Mesendoderm (in vitro differentiated cells): ENCODE data around the gene NCAPH2.

Experiments
- DNase-seq: peaks from one replicate; pipeline ENCODE4 v3.0.0; 2013
- H2AK5ac ChIP-seq: 2 replicates; pipeline ENCODE4 v1.6.1; 2013; ENCODE audit warnings: low read length, inconsistent platforms
- H2BK120ac ChIP-seq: 2 replicates; pipeline ENCODE4 v1.6.1; 2013; ENCODE audit warnings: low read depth, mild to moderate bottlenecking, low read length, moderate library complexity, mixed read lengths
- H2BK15ac ChIP-seq: replicated peaks from 2 replicates; pipeline ENCODE4 v1.6.1; 2013; ENCODE audit warnings: low read depth, mild to moderate bottlenecking, moderate library complexity
- H2BK5ac ChIP-seq: 2 replicates; pipeline ENCODE4 v1.6.1; 2013; ENCODE audit warnings: low read length, inconsistent platforms
- H3K18ac ChIP-seq: 2 replicates; pipeline ENCODE4 v1.6.1; 2013; ENCODE audit warnings: mild to moderate bottlenecking, low read length, mixed read lengths
- H3K23ac ChIP-seq: one replicate; pipeline ENCODE4 v1.6.1; 2013; ENCODE audit warnings: low read length
- H3K27ac ChIP-seq: 2 replicates; pipeline ENCODE4 v1.5.1; 2013; ENCODE audit warnings: low read depth, mild to moderate bottlenecking, inconsistent platforms, low read length, moderate library complexity
- H3K27me3 ChIP-seq: 2 replicates; pipeline ENCODE4 v1.6.1; 2013; ENCODE audit warnings: low read length, control low read depth, mild to moderate bottlenecking, inconsistent platforms; ENCODE audit not compliant: insufficient read depth, poor library complexity
- H3K36me3 ChIP-seq: 2 replicates; pipeline ENCODE4 v1.6.1; 2013; ENCODE audit warnings: low read length, inconsistent platforms; ENCODE audit not compliant: control insufficient read depth, insufficient read depth
- H3K4ac ChIP-seq: one replicate; pipeline ENCODE4 v1.6.1; 2013; ENCODE audit warnings: low read depth, mild to moderate bottlenecking, low read length, moderate library complexity
- H3K4me1 ChIP-seq: 2 replicates; pipeline ENCODE4 v1.6.1; 2013; ENCODE audit warnings: low read depth, low read length, inconsistent platforms; ENCODE audit not compliant: control insufficient read depth
- H3K4me2 ChIP-seq: 2 replicates; pipeline ENCODE4 v1.6.1; 2013; ENCODE audit warnings: low read length
- H3K4me3 ChIP-seq: 2 replicates; pipeline ENCODE4 v1.5.1; 2013; ENCODE audit warnings: mild to moderate bottlenecking, low read length
- H3K56ac ChIP-seq: one replicate; pipeline ENCODE4 v1.6.1; 2013; ENCODE audit warnings: low read length
- H3K79me1 ChIP-seq: 2 replicates; pipeline ENCODE4 v1.6.1; 2013; ENCODE audit warnings: low read length, inconsistent platforms
- H3K79me2 ChIP-seq: 2 replicates; pipeline ENCODE4 v1.6.1; 2013; ENCODE audit warnings: mild to moderate bottlenecking, low read length; ENCODE audit not compliant: control insufficient read depth, insufficient read depth
- H3K9ac ChIP-seq: 2 replicates; pipeline ENCODE4 v1.6.1; 2013; ENCODE audit warnings: low read length, inconsistent platforms
- H4K5ac ChIP-seq: one replicate; pipeline ENCODE4 v1.6.1; 2013; ENCODE audit warnings: low read length
- H4K8ac ChIP-seq: one replicate; pipeline ENCODE4 v1.6.1; 2013; ENCODE audit warnings: low read depth, mild to moderate bottlenecking, control low read depth, low read length, moderate library complexity
- WGBS: extraction: QIAGEN DNeasy Blood & Tissue Kit; methylation state at CpG from one replicate; pipeline ENCODE4 v1.1.7; 2013; ENCODE audit warnings: low lambda C conversion rate, missing lambda C conversion rate; ENCODE audit not compliant: insufficient coverage; ENCODE audit errors: extremely low coverage; 5-methylcytosine and 5-hydroxymethylcytosine counted together

The NCAPH2 gene

GRCh38 chr22:50486561-50487289 lies 21.3 kb upstream of the NCAPH2 start, which contains the start of gene MIOX:
Gene MIOX (plus strand): TSS chr22:50486859. CDS start chr22:50486898, 39 bp downstream.
- H3K23ac ChIP-seq = no peak within 1 kb of the TSS
- H3K4ac ChIP-seq = no peak within 1 kb of the TSS
- no peak within 1 kb of the TSS for H3K18ac ChIP-seq
- H3K56ac ChIP-seq = no peak within 1 kb of the TSS
- WGBS = no CpG with 5 or more reads among the region's 23 CpGs
- no peak within 1 kb of the TSS for H3K4me2 ChIP-seq
- H3K79me2 ChIP-seq = no peaks in the 10 kb centered on the region
- H4K8ac ChIP-seq = no peak within 1 kb of the TSS
- no peaks in the 10 kb centered on the region for H3K4me1 ChIP-seq
- no peaks in the 10 kb centered on the region for H3K27me3 ChIP-seq
- no peak within 1 kb of the TSS for H2BK15ac ChIP-seq
- H3K9ac ChIP-seq = no peak within 1 kb of the TSS
- no peak within 1 kb of the TSS for H2AK5ac ChIP-seq
- H3K4me3 ChIP-seq = no peak within 1 kb of the TSS
- H3K79me1 ChIP-seq = no peaks in the 10 kb centered on the region
- DNase-seq = no peak
- no peaks in the 10 kb centered on the region for H3K36me3 ChIP-seq
- no peak within 1 kb of the TSS for H4K5ac ChIP-seq
- no peak within 1 kb of the TSS for H2BK5ac ChIP-seq
- no peak within 1 kb of the TSS for H3K27ac ChIP-seq
- H2BK120ac ChIP-seq = no peak within 1 kb of the TSS

- H3K79me1 ChIP-seq = no peaks in the 10 kb centered on the region
- H3K27ac ChIP-seq = no peak overlapping the region
- H3K4ac ChIP-seq = no peak overlapping the region
- H3K27me3 ChIP-seq = no peaks in the 10 kb centered on the region
- no peaks in the 10 kb centered on the region for H3K4me1 ChIP-seq
- H3K79me2 ChIP-seq = no peaks in the 10 kb centered on the region
- H4K8ac ChIP-seq = no peak overlapping the region
- no peak for DNase-seq
- H3K23ac ChIP-seq = no peak overlapping the region
- H3K4me3 ChIP-seq = no peak overlapping the region
- no peak overlapping the region for H3K4me2 ChIP-seq
- H3K9ac ChIP-seq = no peak overlapping the region
- H2BK5ac ChIP-seq = no peak overlapping the region
- no peak overlapping the region for H2AK5ac ChIP-seq
- H4K5ac ChIP-seq = no peak overlapping the region
- no peaks in the 10 kb centered on the region for H3K36me3 ChIP-seq
- no peak overlapping the region for H2BK120ac ChIP-seq
- no CpG with 5 or more reads among the region's 23 CpGs for WGBS
- no peak overlapping the region for H2BK15ac ChIP-seq
- no peak overlapping the region for H3K18ac ChIP-seq
- no peak overlapping the region for H3K56ac ChIP-seq
Measured at GRCh38 chr22:50487290-50488005, 20.6 kb upstream of the NCAPH2 start.

GRCh38 chr22:50488006-50488677 lies 19.9 kb upstream of the NCAPH2 start:
- H3K27ac ChIP-seq = no peak overlapping the region
- DNase-seq = no peak
- no peak overlapping the region for H2AK5ac ChIP-seq
- no peaks in the 10 kb centered on the region for H3K79me1 ChIP-seq
- no peaks in the 10 kb centered on the region for H3K36me3 ChIP-seq
- no peak overlapping the region for H3K4me2 ChIP-seq
- no peak overlapping the region for H4K5ac ChIP-seq
- no peaks in the 10 kb centered on the region for H3K79me2 ChIP-seq
- WGBS = no CpG with 5 or more reads among the region's 18 CpGs
- no peak overlapping the region for H3K56ac ChIP-seq
- no peak overlapping the region for H3K4me3 ChIP-seq
- no peak overlapping the region for H4K8ac ChIP-seq
- H2BK5ac ChIP-seq = no peak overlapping the region
- no peak overlapping the region for H2BK120ac ChIP-seq
- no peaks in the 10 kb centered on the region for H3K27me3 ChIP-seq
- H3K4me1 ChIP-seq = no peaks in the 10 kb centered on the region
- H3K23ac ChIP-seq = no peak overlapping the region
- H3K9ac ChIP-seq = no peak overlapping the region
- H3K18ac ChIP-seq = no peak overlapping the region
- H2BK15ac ChIP-seq = no peak overlapping the region
- H3K4ac ChIP-seq = no peak overlapping the region

GRCh38 chr22:50488886-50489285 lies 19.1 kb upstream of the NCAPH2 start:
- Histone ChIP-seq H3K27ac (no peak overlapping the region), H4K5ac (no peak overlapping the region), H3K4me1 (no peaks in the 10 kb centered on the region), H3K4me2 (no peak overlapping the region), H4K8ac (no peak overlapping the region), H3K23ac (no peak overlapping the region), H3K36me3 (no peaks in the 10 kb centered on the region), H3K79me2 (no peaks in the 10 kb centered on the region), H3K79me1 (no peaks in the 10 kb centered on the region), H3K4ac (no peak overlapping the region), H3K9ac (no peak overlapping the region), H2BK5ac (no peak overlapping the region), H3K27me3 (no peaks in the 10 kb centered on the region), H3K56ac (no peak overlapping the region), H2BK120ac (no peak overlapping the region), H2AK5ac (no peak overlapping the region), H3K4me3 (no peak overlapping the region), H3K18ac (no peak overlapping the region), H2BK15ac (no peak overlapping the region)
- WGBS = no CpG with 5 or more reads among the region's 19 CpGs
- DNase-seq = no peak

GRCh38 chr22:50489363-50490243 lies 18.4 kb upstream of the NCAPH2 start:
- no peaks in the 10 kb centered on the region for H3K4me1 ChIP-seq
- DNase-seq = no peak
- no peak overlapping the region for H2BK5ac ChIP-seq
- H4K5ac ChIP-seq = no peak overlapping the region
- H3K27ac ChIP-seq = no peak overlapping the region
- H2AK5ac ChIP-seq = no peak overlapping the region
- no peaks in the 10 kb centered on the region for H3K36me3 ChIP-seq
- H3K18ac ChIP-seq = no peak overlapping the region
- no peak overlapping the region for H3K9ac ChIP-seq
- no peak overlapping the region for H3K4me3 ChIP-seq
- H3K23ac ChIP-seq = no peak overlapping the region
- H2BK120ac ChIP-seq = no peak overlapping the region
- H3K27me3 ChIP-seq = no peaks in the 10 kb centered on the region
- no peak overlapping the region for H3K4ac ChIP-seq
- no peak overlapping the region for H3K56ac ChIP-seq
- no peaks in the 10 kb centered on the region for H3K79me1 ChIP-seq
- H2BK15ac ChIP-seq = no peak overlapping the region
- no CpG with 5 or more reads among the region's 31 CpGs for WGBS
- H4K8ac ChIP-seq = no peak overlapping the region
- H3K4me2 ChIP-seq = no peak overlapping the region
- no peaks in the 10 kb centered on the region for H3K79me2 ChIP-seq
